Measurements from ENCODE around the gene C21orf91.

- TF ChIP-seq EZH2 (IDR thresholded peaks at IDR 0.05) (no peak), POLR2AphosphoS5 (IDR thresholded peaks at IDR 0.05; ENCODE audit: borderline replicate concordance, low read depth, low read length) (no peak)
Observed at GRCh38 chr21:17798796-17799195, 20.4 kb downstream of the C21orf91 start.
